GM13977 (cell line): ENCODE data around the gene COLEC12.

Experiments
- DNase-seq: peaks from one replicate; pipeline ENCODE4 v3.0.0; 2012; ENCODE audit warnings: low spot score
- CTCF ChIP-seq: IDR thresholded peaks from 2 replicates; pipeline ENCODE4 v1.5.1; 2012; ENCODE audit warnings: mild to moderate bottlenecking, control low read depth; ENCODE audit not compliant: insufficient read depth; ENCODE audit errors: extremely low read depth, missing control alignments
- in situ Hi-C: fragments of 300-500 bp; cut with MboI; formaldehyde crosslinking; loops from one replicate; pipeline ENCODE4 v1.12.0; 2022; ENCODE audit warnings: low sequenced_read_pairs, low pct_unique_long_range_greater_than_20kb, mixed read lengths, inconsistent platforms; ENCODE audit not compliant: unreplicated experiment

COLEC12 gene

DNA sequence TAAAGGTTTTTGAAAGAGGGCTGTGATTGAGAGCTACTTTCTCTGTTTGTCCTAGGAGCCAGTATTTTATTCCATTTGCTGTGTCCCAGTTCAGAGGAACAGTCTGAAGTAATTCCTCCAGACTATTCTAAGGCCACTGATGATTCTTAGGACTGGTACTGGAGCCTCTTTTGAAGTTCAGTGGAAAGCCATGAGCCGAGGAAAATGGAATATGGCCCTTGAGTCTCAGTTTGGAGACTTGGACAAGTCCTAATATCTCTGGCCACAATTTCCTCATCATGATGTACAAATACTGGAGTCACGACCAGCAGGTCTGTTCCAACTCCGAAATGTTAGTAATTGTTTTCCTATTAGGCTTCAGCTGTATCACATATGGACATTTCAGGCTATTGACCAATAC is 7.1 kb upstream of the COLEC12 start:
- in situ Hi-C loops, result no loop called here
- TF ChIP-seq CTCF, result no peak
- DNase-seq, result no peak

- DNase-seq, result no peak
- in situ Hi-C loops, result no loop called here
- no peak for TF ChIP-seq CTCF
Measured at GRCh38 chr18:506801-507200, 6.3 kb upstream of the COLEC12 start.

DNA sequence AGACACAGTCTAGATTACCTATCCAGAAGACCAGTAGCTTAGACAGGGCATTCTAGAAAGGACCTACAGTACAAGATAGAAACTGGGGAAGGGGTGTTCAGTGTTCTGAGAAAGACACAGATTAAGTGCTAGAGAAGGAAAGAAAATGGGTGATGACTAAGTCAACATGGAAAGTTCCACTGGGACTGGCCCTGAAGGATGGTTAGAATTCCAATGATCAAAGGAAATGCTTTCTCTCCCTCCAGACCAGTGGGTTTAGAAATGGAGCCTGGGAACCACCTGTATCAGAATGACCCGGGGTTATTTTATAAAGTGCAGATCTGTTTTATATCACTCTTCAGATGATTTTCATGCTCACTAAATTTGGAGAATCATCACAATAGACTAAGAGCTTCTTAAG is 5.8 kb upstream of the COLEC12 start:
- no peak for TF ChIP-seq CTCF
- in situ Hi-C loops, result no loop called here
- DNase-seq, result no peak

DNA sequence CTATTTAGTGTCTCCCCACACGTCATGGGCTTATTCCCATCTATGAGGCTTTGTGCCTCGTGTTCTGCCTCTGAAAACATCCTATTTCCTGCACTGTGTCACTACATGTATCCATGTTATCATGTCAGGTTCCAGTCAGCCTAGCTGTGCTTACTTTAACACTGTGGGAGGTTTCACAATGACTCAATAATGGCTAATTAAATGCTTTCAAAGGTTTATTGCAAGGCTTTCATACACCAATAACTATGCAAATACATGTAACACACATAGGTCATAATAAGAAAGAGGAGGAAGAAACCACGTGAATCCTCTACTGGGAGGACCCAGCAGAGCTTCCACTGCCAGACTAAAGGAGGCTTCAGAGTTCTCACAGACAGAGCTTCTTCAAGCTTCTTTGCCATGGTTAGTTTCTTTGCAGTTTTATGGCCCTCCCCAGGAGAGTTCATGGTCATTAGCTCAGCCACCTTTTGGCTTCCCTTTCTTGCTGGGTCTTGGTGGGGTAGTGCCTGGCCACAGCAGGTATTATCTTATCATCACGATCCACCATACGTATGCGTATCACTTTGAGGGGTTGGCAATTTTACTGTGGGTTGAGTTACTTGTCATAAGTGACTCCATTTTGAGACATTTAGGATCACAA is 5.1 kb upstream of the COLEC12 start:
- DNase-seq, result peak; percentile 74
- TF ChIP-seq CTCF, result no peak
- in situ Hi-C loops, result no loop called here

DNA sequence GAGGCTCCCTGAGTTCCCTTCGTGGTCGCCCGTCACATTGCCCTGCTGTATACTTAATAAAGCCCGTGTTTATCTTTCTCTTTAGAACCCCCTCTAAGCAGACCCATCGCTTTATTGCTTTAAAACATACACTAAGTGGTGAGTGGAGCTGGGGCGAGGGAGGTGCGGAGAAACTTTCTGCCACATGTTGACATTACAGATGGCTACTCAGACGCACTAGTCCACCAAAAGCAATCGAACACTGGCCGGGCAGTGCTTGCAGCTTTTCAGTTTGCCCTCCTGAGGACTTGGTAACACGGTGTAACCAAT is 859 bp upstream of the COLEC12 start:
- in situ Hi-C loops, result no loop called here
- no peak for DNase-seq
- no peak for TF ChIP-seq CTCF

GRCh38 chr18:499776-500631 is 497 bp downstream of the COLEC12 start:
- no peak for TF ChIP-seq CTCF
- DNase-seq, result no peak
- in situ Hi-C loops, result no loop called here
